ENCODE data around the gene RAD52.

Gene RAD52

DNA sequence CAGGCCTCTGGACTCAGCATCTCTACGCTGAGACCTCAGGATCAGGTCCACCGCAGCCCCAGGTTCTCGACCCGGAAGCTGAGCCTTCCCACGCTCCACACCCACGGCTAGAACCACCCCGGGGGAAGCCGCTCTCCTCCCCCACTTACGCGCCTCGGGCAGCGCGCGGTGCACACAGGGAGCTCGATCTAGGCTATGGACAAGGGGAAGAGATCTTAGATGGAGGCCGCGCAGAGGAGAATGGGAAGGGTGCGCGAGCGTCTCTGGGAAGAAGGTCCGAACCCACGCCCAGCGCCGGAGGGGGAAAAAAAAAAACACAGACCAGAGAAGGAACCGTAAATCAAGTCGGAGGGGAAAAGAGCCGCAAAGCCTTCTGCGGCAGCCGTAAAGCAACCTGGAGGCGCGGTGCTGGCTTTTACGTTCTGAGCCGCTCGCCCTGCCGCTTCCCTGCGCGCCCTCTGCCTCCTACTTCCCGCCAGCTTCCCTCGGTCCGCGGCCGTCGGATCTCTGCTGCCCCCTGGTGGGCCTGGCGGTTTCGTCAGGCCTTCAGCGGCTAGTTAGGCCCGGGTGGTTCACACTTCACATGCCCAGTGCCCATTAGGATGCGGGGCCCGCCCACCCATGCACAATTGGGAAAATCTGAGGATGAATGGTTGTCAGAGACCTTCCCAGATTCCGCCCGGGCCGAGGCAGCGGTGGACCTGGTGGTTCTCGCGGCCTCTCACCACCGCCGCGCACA, at the start of gene RAD52:
RAD52 (minus strand) TSS at position 242 of the 739 bp plus-strand sequence. CDS start 16,636 bp downstream, outside the sequence.
- peak; percentile 98 for DNase-seq

GRCh38 chr12:998020-998874, 48.8 kb upstream of the RAD52 start:
- DNase-seq, result no peak

- no peak for DNase-seq
Measured at GRCh38 chr12:997505-997904, 48.0 kb upstream of the RAD52 start.

DNA sequence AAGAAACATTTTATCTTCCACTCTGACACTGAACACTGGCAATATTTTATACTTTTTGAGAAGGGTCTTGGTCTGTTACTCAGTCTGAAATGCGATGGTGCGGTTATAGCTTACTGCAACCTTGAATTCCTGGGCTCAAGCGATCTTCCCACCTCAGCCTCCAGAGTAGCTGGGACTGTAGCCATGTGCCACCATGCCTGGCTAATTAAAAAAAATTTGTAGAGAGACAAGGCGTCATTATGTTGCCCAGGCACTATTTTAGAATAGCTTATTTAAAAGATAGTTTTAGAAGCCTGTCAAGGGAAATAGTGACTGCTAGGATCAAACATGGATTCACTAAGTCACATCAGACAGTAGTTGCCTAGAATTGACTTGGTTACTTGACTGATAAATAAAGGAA, 47.4 kb upstream of the RAD52 start:
- DNase-seq, result no peak

GRCh38 chr12:992647-993046, 43.2 kb upstream of the RAD52 start:
- no peak for DNase-seq

GRCh38 chr12:991350-992333, 42.1 kb upstream of the RAD52 start:
- no peak for DNase-seq

- peak; percentile 82 for DNase-seq
Measured at GRCh38 chr12:990661-991349, 41.3 kb upstream of the RAD52 start, which contains the start of gene ERC1. TSS of gene ERC1 (plus strand) at chr12:991223. CDS start at chr12:1027904, 36,681 bp downstream.

GRCh38 chr12:989751-990660, 40.5 kb upstream of the RAD52 start:
- peak; percentile 44 for DNase-seq

GRCh38 chr12:989051-989450, 39.6 kb upstream of the RAD52 start:
- DNase-seq, result no peak

DNA sequence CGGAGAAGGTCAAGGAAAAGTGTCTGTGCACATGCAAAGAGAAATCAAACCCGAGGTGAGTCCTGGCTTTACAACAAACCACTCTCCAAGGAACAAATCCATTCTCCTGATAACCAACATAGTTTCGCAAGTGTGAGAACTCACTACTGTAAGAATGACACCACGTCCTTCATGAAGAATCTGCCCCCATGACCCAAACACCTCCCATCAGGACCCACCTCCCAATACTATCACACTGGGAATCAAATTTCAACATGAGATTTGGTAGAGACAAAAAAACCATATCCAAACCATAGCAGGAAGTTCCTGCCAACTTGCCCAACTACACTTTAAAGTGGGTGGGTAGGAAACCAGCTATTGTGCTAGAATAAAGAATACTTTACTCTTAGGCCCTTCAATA, 39.2 kb upstream of the RAD52 start:
- DNase-seq, result no peak

- DNase-seq, result no peak
Measured at GRCh38 chr12:981961-982360, 32.5 kb upstream of the RAD52 start.

DNA sequence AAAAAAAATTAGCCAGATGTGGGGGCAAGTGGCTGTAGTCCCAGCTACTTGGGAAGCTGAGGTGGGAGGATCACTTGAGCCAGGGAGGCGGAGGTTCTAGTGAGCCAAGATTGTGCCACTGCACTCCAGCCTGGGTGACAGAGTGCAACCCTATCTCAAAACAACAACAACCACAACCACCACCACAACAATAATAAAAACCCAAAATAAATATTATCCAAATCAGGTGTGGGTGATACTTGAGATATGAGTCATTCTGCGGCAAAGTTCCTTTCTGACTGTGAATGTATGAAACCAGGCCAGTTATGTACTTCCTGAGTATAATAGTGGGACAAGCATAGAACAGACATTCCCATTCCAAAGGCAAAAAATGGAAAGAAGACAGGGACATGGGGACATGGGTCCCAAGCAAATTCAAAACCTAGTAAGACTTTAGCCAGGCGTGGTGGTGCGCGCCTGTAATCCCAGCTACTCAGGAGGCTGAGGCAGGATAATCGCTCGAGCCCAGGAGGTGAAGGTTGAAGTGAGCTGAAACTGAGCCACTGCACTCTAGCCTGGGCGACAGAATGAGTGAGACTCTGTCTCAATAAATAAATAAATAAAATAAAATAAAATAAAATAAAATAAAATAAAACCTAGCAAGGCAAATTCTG, 31.8 kb upstream of the RAD52 start:
- no peak for DNase-seq

- no peak for DNase-seq
Measured at GRCh38 chr12:979349-979748, 29.9 kb upstream of the RAD52 start.

- DNase-seq, result no peak
Measured at GRCh38 chr12:977156-977555, 27.7 kb upstream of the RAD52 start.

DNA sequence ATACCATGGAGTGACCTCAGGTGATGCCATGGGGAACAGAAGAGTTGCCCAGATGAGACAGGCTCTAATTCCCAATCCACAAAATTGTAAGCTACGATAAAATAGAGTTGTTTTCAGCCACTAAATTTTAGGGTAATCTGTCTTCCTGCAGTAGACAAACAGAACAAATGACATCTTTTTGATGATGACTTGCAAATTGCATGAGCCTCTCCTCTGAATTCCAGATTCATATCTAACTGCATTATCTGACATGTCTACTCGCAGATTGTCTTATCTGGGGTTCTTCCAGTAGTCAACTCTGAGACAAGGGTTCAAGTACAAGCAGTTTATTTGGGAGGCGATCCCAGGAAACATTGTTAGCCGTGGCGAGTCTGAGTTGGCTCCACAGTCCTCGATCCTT, 27.1 kb upstream of the RAD52 start:
- no peak for DNase-seq

DNA sequence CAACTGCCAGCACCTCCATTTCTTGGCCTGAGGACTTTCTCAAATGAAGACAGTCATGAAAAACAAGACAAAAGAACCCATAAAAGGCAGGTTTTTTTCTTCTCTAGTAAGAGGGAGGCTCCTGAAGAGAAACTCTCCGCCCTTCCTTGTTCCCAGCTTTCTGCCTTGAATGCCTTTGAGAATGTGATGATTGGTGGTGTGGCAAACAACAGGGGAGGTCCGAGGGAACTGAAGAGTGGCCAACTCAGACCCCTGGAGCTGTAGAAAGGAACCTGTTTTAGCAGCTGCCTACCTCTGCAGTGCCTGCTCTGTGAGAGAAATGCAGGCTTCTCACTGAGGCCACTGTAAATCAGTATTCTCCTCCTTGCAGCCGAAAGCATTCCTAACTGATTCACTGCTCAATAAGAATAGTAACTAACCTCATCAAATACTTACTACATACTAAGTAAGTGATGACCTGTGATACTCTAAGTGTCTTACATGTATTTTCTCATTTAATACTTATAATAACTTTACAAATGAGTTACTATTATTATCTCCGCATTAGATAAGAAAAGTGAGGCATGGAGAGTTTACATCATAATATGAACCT, 24.9 kb upstream of the RAD52 start:
- DNase-seq, result no peak

- DNase-seq, result no peak
Measured at GRCh38 chr12:971991-972390, 22.5 kb upstream of the RAD52 start.

GRCh38 chr12:969821-970220, 20.3 kb upstream of the RAD52 start:
- no peak for DNase-seq

GRCh38 chr12:968545-968944, 19.1 kb upstream of the RAD52 start:
- DNase-seq, result no peak

GRCh38 chr12:967641-968040, 18.1 kb upstream of the RAD52 start:
- DNase-seq, result no peak

Measured in activated CD4-positive, alpha-beta T cell treated with anti-CD3 and anti-CD28 coated beads, Interleukin-2, amount 50 U/mL, for 1 hour (primary cell).